ENCODE data around the gene RABGAP1L. TPM values are rescaled to one million over a fixed set of nuclear protein-coding genes. Genes with fewer than 3 reads are reported as not detected.
A peak's percentile ranks its signal among the peaks of the same experiment; 100 is the strongest.

RABGAP1L gene
- total RNA-seq, 1 donor, result 29.8 TPM

DNA sequence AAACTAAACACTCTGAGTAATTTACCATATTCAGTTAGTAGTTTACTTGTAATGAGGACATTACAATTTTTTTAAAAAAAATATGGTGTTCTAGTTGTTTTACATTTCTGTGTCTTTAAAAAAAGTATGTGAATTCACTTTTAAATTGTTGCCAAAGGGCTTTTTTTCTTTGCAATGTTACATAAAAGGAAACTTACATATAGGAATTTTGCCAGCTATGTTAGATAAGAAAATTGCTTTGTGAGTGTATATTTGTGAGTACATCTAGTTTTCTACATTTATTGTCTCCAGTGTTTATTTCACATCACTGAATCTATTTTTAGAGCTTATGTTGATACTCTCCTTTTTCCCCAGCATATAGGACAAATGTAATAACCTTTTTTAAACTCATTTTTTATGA is 495.2 kb downstream of the RABGAP1L start:
- TF ChIP-seq, protein P1, sequence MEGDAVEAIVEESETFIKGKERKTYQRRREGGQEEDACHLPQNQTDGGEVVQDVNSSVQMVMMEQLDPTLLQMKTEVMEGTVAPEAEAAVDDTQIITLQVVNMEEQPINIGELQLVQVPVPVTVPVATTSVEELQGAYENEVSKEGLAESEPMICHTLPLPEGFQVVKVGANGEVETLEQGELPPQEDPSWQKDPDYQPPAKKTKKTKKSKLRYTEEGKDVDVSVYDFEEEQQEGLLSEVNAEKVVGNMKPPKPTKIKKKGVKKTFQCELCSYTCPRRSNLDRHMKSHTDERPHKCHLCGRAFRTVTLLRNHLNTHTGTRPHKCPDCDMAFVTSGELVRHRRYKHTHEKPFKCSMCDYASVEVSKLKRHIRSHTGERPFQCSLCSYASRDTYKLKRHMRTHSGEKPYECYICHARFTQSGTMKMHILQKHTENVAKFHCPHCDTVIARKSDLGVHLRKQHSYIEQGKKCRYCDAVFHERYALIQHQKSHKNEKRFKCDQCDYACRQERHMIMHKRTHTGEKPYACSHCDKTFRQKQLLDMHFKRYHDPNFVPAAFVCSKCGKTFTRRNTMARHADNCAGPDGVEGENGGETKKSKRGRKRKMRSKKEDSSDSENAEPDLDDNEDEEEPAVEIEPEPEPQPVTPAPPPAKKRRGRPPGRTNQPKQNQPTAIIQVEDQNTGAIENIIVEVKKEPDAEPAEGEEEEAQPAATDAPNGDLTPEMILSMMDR (IDR thresholded peaks at IDR 0.05; ENCODE audit: insufficient read depth, low read depth, low read length), result no peak
- no peak overlapping the region for H3K4me3 ChIP-seq (ENCODE audit: low read depth, low read length)
- DNase-seq (ENCODE audit: low read depth), result no peak

DNA sequence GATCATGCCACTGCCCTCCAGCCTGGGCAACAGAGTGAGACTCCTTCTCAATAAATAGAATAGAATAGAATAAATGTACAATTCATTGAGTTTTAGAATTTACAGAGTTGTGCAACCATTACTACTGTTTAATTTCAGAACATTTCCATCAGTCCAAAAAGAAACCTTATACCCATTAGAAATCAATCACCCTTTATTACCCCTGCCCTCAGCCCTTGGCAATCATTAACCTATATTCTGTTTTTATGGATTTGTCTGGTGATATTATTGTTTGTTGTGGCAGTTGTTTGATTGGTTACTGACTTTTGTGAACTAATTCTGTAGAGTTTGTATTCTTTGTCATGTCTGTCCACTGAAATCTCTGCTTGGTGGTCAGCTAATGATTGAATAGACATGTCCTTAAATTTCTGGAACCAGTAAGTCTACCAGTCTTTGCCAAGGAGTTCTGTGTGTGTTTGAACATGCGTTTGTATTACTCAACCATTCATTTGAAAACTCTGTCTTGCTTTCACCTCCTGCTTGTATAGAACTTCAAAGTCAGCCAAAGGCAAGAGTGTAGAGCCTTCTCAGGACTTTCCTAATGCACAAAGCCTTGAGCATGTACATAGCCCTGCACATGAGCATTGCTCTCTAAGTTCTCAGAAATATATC is 497.2 kb downstream of the RABGAP1L start:
- no peak overlapping the region for H3K4me3 ChIP-seq (ENCODE audit: low read depth, low read length)
- DNase-seq (ENCODE audit: low read depth), result no peak
- TF ChIP-seq, protein P1 (IDR thresholded peaks at IDR 0.05; ENCODE audit: insufficient read depth, low read depth, low read length), result no peak

DNA sequence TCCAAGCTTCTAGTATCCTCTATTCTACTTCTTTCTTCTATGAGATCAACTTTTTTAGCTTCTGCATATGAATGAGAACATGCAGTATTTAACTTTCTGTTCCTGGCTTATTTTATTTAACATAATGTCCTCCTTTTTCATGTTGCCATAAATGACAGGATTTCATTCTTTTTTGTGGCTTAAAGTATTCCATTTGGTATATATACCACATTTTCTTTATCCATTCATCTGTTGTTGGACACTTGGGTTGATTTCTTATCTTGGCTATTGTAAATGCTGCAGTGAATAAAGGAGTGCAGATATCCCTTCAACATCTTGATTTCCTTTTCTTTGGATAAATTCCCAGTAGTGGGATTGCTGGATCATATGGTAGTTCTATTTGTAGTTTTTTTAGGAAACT is 498.1 kb downstream of the RABGAP1L start:
- DNase-seq (ENCODE audit: low read depth), result no peak
- TF ChIP-seq, protein P1 (IDR thresholded peaks at IDR 0.05; ENCODE audit: insufficient read depth, low read depth, low read length), result no peak
- no peak overlapping the region for H3K4me3 ChIP-seq (ENCODE audit: low read depth, low read length)

DNA sequence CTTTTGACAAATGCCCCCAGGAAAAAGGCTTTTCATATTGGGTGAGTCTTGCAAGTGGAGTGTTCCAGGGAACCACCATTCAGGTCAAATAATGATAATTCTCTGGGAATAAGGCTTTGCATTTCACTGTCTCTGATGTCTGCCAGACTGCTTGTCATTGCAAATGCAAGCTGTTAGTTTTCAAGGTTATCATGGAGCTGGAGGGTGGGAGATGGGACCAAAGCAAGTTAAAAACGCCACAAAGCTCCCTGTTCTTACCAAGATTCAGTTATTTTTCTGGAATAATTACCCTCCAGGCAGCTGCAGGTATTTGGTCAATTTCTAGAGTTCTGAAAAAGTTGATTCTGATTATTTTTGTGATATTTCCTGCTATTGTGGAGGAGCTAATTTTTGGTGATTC is 498.6 kb downstream of the RABGAP1L start:
- TF ChIP-seq, protein P1 (IDR thresholded peaks at IDR 0.05; ENCODE audit: insufficient read depth, low read depth, low read length), result no peak
- no peak overlapping the region for H3K4me3 ChIP-seq (ENCODE audit: low read depth, low read length)
- no peak for DNase-seq (ENCODE audit: low read depth)

DNA sequence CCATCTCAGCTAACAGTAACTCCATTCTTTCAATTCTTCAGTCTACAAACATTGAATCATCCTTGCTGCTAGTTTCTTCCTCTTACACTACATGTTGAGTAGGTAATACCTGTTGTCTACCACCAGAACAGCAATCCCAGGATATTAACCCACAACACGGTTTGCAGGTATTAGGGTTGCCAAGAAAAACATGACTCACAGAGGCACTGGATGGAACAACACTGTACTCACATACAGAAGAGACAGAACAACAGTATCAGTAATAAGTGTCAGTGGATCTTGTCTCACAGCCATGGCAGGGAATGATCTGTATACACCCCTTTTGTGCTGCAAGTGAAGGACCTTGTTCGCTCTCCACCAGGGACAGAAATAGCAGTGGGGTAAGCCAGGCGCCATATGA is 500.5 kb downstream of the RABGAP1L start:
- DNase-seq (ENCODE audit: low read depth), result peak; percentile 3

DNA sequence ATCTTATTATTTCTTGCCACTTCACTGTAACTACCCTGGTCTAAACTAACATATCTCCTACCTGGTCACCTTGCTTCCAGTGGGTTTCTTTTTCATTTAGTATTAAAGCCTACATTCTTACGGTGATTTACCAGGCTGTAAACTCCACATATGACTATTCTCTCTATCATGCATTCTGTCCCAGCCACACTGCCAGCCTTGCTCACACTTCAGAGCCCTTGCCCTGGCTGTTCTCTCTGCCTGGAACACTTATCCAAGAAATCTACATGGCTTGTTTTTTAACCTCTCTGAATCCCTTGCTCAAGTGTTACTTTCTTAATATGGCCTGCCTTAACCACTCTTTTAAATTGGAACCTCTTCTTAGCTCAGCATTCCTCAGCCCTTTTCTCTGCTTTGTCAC is 501.2 kb downstream of the RABGAP1L start:
- H3K4me3 ChIP-seq (ENCODE audit: low read depth, low read length), result no peak overlapping the region
- no peak for DNase-seq (ENCODE audit: low read depth)
- TF ChIP-seq, protein P1 (IDR thresholded peaks at IDR 0.05; ENCODE audit: insufficient read depth, low read depth, low read length), result no peak

More for the DNA sequence above, 500.5 kb downstream of the RABGAP1L start:
- TF ChIP-seq, protein P1 (IDR thresholded peaks at IDR 0.05; ENCODE audit: insufficient read depth, low read depth, low read length), result no peak
- no peak overlapping the region for H3K4me3 ChIP-seq (ENCODE audit: low read depth, low read length)

DNA sequence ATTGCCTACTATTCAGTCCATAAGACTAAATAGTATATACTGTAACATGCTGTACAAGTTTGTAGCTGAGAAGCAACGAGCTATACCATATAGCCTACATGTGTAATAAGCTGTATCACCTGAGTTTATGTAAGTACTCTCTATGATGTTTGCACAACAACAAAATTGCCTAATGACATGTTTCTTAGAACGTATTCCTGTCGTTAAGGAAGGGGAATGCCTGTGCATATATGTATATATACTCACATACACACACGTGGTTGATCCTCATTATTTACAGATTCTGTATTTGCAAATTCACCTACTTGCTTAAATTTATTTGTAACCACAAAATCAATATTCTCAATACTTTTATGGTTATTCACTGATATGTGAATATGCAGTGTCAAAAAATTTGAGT is 504.0 kb downstream of the RABGAP1L start:
- H3K4me3 ChIP-seq (ENCODE audit: low read depth, low read length), result no peak overlapping the region
- DNase-seq (ENCODE audit: low read depth), result no peak
- TF ChIP-seq, protein P1 (IDR thresholded peaks at IDR 0.05; ENCODE audit: insufficient read depth, low read depth, low read length), result no peak
